MM.1S (cell line): ENCODE measurements around the gene TUBGCP2.
A peak's percentile ranks its signal among the peaks of the same experiment; 100 is the strongest.

Experiments
- DNase-seq: peaks from one replicate; pipeline ENCODE4 v3.0.0-alpha.2; 2015
- H2AFZ ChIP-seq: fragments of 300-600 bp; sonication (generic); 2 replicates; pipeline ENCODE4 v1.6.0; 2016; ENCODE audit warnings: antibody characterized with exemption, low read length
- H3F3A ChIP-seq: fragments of 300-600 bp; sonication (generic); 2 replicates; pipeline ENCODE4 v1.6.1; 2016; ENCODE audit warnings: mild to moderate bottlenecking, antibody characterized with exemption, low read length, moderate library complexity, mixed read lengths; ENCODE audit not compliant: insufficient read depth
- H3K27ac ChIP-seq: fragments of 300-600 bp; sonication (generic); 2 replicates; pipeline ENCODE4 v1.5.1; 2016; ENCODE audit warnings: mild to moderate bottlenecking, low read length
- H3K27me3 ChIP-seq: fragments of 300-600 bp; sonication (generic); replicated peaks from 2 replicates; pipeline ENCODE4 v1.6.0; 2016; ENCODE audit warnings: low read length; ENCODE audit not compliant: insufficient read depth
- H3K36me3 ChIP-seq: fragments of 300-600 bp; sonication (generic); replicated peaks from 2 replicates; pipeline ENCODE4 v1.6.1; 2016; ENCODE audit warnings: mild to moderate bottlenecking, low read length, mixed read lengths; ENCODE audit not compliant: insufficient read depth
- H3K4me1 ChIP-seq: fragments of 300-600 bp; sonication (generic); 2 replicates; pipeline ENCODE4 v1.6.1; 2016; ENCODE audit warnings: low read length, mixed read lengths
- H3K4me2 ChIP-seq: fragments of 300-600 bp; sonication (generic); 2 replicates; pipeline ENCODE4 v1.6.0; 2016; ENCODE audit warnings: low read depth, low read length
- H3K4me3 ChIP-seq: fragments of 300-600 bp; sonication (generic); 2 replicates; pipeline ENCODE4 v1.5.1; 2016; ENCODE audit warnings: low read length, mixed read lengths
- H3K79me2 ChIP-seq: fragments of 300-600 bp; sonication (generic); 2 replicates; pipeline ENCODE4 v1.6.1; 2016; ENCODE audit warnings: mixed run types, low read length, mixed read lengths
- H3K9ac ChIP-seq: fragments of 300-600 bp; sonication (generic); 2 replicates; pipeline ENCODE4 v1.6.1; 2016; ENCODE audit warnings: low read length, mixed read lengths
- H3K9me2 ChIP-seq: fragments of 300-600 bp; sonication (generic); replicated peaks from 2 replicates; pipeline ENCODE4 v1.6.1; 2016; ENCODE audit warnings: mild to moderate bottlenecking, low read length, mixed read lengths; ENCODE audit not compliant: insufficient read depth
- H3K9me3 ChIP-seq: fragments of 300-600 bp; sonication (generic); replicated peaks from 2 replicates; pipeline ENCODE4 v1.6.1; 2016; ENCODE audit warnings: mild to moderate bottlenecking, low read length, mixed read lengths; ENCODE audit not compliant: insufficient read depth
- H4K20me1 ChIP-seq: fragments of 300-600 bp; sonication (generic); 2 replicates; pipeline ENCODE4 v1.6.1; 2016; ENCODE audit warnings: mild to moderate bottlenecking, low read length, moderate library complexity, mixed read lengths; ENCODE audit not compliant: insufficient read depth
- CTCF ChIP-seq: fragments of 300-600 bp; sonication (generic); IDR thresholded peaks from 2 replicates; pipeline ENCODE4 v1.5.1; 2016; ENCODE audit warnings: antibody characterized with exemption, low read length, mixed read lengths
- EZH2 ChIP-seq: fragments of 300-600 bp; sonication (generic); optimal IDR thresholded peaks from 2 replicates; pipeline ENCODE3; 2017; ENCODE audit warnings: low read depth, mild to moderate bottlenecking, antibody characterized with exemption, low read length, mixed read lengths
- EZH2phosphoT487 ChIP-seq: fragments of 300-600 bp; sonication (generic); IDR thresholded peaks from 2 replicates; pipeline ENCODE4 v1.6.1; 2018; ENCODE audit warnings: antibody characterized with exemption, low read length

TUBGCP2 gene

GRCh38 chr10:133251388-133252222 is 57.1 kb downstream of the TUBGCP2 start:
- H4K20me1 ChIP-seq = no peaks in the 10 kb centered on the region
- no peaks in the 10 kb centered on the region for H3K36me3 ChIP-seq
- H3K79me2 ChIP-seq = no peaks in the 10 kb centered on the region
- H3K4me2 ChIP-seq = no peak overlapping the region
- no peak overlapping the region for H3K27ac ChIP-seq
- TF ChIP-seq EZH2phosphoT487 (no peak), CTCF (no peak), EZH2 (no peak)
- H2AFZ ChIP-seq = no peak overlapping the region
- H3K27me3 ChIP-seq = peaks cover 94% of the 10 kb centered on the region
- DNase-seq = no peak
- H3F3A ChIP-seq = no peaks in the 10 kb centered on the region
- no peaks in the 10 kb centered on the region for H3K9me3 ChIP-seq
- no peak overlapping the region for H3K9ac ChIP-seq
- H3K4me1 ChIP-seq = no peaks in the 10 kb centered on the region
- no peak overlapping the region for H3K4me3 ChIP-seq
- H3K9me2 ChIP-seq = no peaks in the 10 kb centered on the region

- no peak for DNase-seq
- Histone ChIP-seq H3K9ac (no peak overlapping the region), H3K79me2 (no peaks in the 10 kb centered on the region), H3K36me3 (no peaks in the 10 kb centered on the region), H3K4me3 (no peak overlapping the region), H3K27ac (no peak overlapping the region), H3K9me3 (no peaks in the 10 kb centered on the region), H4K20me1 (no peaks in the 10 kb centered on the region), H3F3A (no peaks in the 10 kb centered on the region), H3K9me2 (no peaks in the 10 kb centered on the region), H2AFZ (no peak overlapping the region), H3K4me2 (no peak overlapping the region), H3K27me3 (peaks cover 96% of the 10 kb centered on the region), H3K4me1 (no peaks in the 10 kb centered on the region)
- TF ChIP-seq EZH2 = peak; percentile 24
- TF ChIP-seq EZH2phosphoT487 = no peak
These were observed 58.5 kb downstream of the TUBGCP2 start for GRCh38 chr10:133249975-133250754.

- Histone ChIP-seq H3K9ac (no peak overlapping the region), H3F3A (no peaks in the 10 kb centered on the region), H3K4me2 (no peak overlapping the region), H3K79me2 (no peaks in the 10 kb centered on the region), H3K36me3 (no peaks in the 10 kb centered on the region), H3K4me3 (no peak overlapping the region), H4K20me1 (no peaks in the 10 kb centered on the region), H2AFZ (no peak overlapping the region), H3K9me3 (no peaks in the 10 kb centered on the region), H3K9me2 (no peaks in the 10 kb centered on the region), H3K27ac (no peak overlapping the region), H3K27me3 (peaks cover 96% of the 10 kb centered on the region), H3K4me1 (no peaks in the 10 kb centered on the region)
- no peak for DNase-seq
- no peak for TF ChIP-seq EZH2
These were observed 59.4 kb downstream of the TUBGCP2 start for GRCh38 chr10:133249094-133249780.

- H3K36me3 ChIP-seq = no peaks in the 10 kb centered on the region
- H3K27ac ChIP-seq = no peak overlapping the region
- no peaks in the 10 kb centered on the region for H3K4me1 ChIP-seq
- H3F3A ChIP-seq = no peaks in the 10 kb centered on the region
- no peak overlapping the region for H3K9ac ChIP-seq
- H2AFZ ChIP-seq = no peak overlapping the region
- no peaks in the 10 kb centered on the region for H3K79me2 ChIP-seq
- no peaks in the 10 kb centered on the region for H3K9me3 ChIP-seq
- H3K4me2 ChIP-seq = no peak overlapping the region
- no peaks in the 10 kb centered on the region for H3K9me2 ChIP-seq
- no peaks in the 10 kb centered on the region for H4K20me1 ChIP-seq
- peaks cover 95% of the 10 kb centered on the region for H3K27me3 ChIP-seq
- H3K4me3 ChIP-seq = no peak overlapping the region
- DNase-seq = no peak
- no peak for TF ChIP-seq CTCF
- no peak for TF ChIP-seq EZH2
- TF ChIP-seq EZH2phosphoT487 = no peak
These were observed 60.3 kb downstream of the TUBGCP2 start for GRCh38 chr10:133248334-133248715.
